NK-92 (cell line): ENCODE results near the gene AIFM2.

ENCODE experiments used
- DNase-seq: peaks from one replicate; lab custom pipeline; 2025; ENCODE audit not compliant: unreplicated experiment; lab: John Stamatoyannopoulos, UW

Gene AIFM2

DNA sequence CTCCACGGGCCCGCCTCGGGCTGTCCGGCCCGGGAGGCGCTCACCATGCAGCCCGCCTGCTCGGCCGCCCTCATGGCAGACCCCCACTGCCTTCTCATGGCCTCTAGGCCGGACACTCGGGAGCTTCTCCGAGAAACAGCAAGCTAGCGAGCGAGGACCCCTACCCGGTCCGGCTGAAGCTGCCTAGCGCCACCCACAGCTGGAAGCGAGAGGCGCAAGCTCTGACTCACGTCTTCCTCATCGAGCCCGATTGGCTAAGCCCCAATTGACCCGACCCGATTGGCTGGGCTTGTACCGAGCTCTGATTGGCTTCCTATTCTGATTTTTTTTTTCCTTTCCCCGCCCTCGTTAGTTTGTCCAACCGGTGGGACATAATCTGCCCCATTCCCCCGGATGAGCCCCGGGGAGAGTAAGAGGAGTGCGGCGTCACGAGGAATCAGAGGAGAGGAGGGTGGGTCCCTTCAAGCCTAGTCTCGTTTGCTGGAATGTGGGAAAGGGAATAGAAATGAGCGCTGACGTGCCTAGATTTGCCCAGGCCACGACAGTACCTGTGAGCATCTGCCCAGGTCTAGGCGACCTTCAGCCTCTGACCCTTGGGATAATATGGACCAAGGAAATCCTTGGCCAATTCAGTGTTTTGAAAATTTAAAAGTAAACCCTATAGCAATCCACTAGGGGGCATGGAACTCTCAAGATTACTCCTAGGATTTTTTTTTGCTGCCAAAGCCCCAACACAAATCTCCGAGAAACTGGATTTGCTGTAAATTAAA lies 14.0 kb upstream of the AIFM2 start, which contains the start of gene TYSND1:
TYSND1 (minus strand) TSS at position 212 of the 770 bp plus-strand sequence; CDS start at position 98, 114 bp downstream.
- DNase-seq = peak; percentile 56

DNA sequence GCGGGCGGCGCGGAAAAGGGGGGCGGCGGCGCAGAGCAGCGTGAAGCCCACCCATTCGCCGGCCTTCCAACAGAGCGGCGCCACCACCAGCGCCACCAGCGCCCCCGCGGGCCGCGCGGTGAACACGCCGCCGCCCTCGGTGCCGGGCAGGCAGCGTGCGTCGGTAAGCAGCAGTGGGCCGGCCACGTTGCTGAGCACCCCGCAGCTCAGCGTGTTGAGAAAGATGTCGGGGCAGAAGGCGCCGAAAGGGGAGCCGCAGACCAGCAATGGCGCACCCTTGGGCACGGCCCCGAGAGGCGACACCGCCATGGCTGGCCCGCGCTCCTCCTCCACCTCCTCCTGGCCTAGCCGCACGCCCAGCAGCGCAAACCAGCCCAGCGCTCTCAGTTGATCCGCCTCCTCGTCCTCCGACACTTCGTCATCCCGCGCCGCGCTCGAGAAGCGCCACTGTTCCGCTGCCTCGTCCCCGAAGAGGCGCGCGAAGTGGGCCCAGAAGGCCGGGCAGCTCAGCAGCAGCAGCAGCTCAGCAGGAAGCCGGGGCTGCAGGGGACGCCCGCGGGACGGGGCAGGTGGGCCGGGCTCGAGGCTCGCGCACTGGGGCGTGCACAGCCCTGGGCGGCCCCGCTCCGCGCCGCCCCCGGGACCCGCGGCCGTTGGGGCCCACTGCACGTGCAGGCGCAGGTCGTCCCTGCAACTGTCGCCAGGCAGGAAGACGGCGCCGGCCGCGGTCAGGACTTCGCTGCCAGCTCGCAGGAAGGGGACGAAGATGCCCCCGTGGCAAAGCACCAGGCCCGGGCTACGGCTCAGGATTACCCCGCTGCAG lies 13.3 kb upstream of the AIFM2 start:
- DNase-seq = no peak

DNA sequence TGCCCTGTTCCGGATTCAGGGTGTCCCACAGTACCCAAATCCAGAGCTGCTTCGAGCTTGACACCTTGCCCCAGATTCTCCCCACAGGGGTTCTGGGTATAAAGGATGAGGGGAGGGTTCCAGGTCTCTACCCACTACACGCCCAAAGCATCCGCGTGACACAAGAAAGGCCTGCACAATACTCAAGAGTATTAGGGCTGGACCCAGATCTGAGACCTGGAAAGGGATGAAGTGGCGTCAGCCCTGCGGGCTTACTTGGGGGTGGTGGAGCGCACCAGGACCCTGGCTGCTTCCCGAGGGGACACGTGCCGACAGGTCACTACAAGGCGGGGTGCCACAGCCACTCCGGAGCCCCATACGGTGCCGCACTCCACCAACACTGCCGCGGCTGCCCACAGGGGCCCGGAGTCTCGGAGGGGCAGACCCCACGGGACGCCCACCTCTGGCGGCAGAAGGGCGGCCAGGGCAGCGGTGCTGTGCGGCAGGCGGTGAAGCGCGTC lies 12.6 kb upstream of the AIFM2 start:
- DNase-seq = no peak

DNA sequence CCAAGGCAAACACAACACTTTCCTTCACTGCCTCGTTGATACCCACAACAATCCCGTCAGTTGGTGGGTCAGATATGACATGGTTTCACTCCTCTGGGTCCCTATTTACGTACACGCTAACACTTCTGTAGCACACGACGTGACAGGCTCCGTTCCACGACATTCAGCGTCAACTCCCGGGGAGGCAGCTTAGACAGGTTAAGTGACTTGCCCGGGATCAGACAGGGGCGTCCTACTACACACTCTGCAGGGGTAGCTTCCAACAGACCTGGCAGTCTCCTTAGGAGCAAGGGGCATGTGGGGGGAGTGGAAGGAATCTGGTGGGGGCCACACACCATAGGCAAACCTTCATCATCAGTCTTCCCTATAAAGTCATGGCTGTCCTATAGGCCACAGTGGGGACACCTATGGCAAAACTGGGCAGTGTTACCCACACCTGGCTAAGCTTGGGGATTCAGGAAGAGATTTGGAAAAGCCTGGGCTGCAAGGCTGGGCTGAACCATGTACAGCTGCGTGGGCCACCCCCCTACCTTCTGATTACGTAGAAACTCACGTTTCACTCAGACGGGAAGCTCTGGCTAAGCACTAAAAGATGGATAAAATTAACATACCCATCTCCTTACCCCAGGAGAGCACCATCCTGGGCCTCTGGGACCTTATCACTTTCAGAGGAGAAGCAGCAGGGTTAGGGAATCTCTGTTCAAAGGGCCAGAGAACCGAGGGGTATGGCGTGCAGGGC lies 11.9 kb upstream of the AIFM2 start:
- DNase-seq = no peak

DNA sequence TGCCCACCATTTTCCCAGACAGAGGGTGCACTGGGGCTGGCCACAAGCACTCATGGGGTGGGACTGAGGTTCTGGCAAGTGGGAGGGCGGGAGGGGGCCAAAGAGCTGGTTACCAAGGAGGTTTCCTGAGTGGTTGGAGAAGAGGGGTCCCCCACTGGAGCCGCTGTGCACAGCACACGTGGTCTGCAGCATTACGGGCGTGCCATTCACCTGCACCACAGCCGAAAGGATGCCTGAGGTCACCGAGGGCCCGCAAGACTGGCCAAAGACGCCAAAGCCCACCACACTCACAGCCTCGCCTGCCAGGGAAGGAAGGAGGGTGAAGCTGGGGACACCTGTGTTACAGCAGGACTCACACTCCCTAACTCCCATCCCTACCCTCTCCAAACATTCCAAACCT lies 9.9 kb upstream of the AIFM2 start:
- no peak for DNase-seq

DNA sequence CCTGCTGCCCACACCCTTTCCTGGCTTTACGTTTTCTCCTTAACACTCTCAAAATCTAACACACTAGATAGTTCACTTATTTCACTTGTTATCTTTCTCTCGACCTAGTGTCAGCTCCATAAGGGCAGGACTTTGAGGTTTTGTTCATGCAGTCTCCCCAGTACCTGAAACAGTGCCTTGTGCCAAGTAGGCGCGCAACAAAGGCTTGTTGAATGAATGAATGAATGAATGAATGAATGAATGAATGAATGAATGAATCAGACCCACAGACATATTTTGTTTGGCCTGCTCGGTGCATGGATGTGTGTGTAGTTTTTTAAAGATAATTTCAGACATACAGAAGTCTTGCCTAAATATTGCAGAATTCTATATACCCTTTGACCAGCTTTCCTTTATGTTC lies 7.7 kb upstream of the AIFM2 start:
- no peak for DNase-seq

DNA sequence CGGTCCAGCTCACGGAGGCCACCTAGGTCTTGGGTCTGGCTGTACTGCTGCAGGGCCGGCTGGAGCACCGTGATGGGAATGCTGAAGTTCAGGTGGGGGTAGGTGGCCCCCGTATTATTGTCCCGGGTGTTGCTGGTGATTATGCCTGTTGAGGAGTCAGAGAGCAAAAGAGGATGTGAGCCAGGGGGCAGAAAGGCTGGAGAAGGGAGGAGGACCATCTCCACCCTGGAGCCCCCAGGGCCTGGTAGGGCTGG lies 7.3 kb upstream of the AIFM2 start:
- no peak for DNase-seq

DNA sequence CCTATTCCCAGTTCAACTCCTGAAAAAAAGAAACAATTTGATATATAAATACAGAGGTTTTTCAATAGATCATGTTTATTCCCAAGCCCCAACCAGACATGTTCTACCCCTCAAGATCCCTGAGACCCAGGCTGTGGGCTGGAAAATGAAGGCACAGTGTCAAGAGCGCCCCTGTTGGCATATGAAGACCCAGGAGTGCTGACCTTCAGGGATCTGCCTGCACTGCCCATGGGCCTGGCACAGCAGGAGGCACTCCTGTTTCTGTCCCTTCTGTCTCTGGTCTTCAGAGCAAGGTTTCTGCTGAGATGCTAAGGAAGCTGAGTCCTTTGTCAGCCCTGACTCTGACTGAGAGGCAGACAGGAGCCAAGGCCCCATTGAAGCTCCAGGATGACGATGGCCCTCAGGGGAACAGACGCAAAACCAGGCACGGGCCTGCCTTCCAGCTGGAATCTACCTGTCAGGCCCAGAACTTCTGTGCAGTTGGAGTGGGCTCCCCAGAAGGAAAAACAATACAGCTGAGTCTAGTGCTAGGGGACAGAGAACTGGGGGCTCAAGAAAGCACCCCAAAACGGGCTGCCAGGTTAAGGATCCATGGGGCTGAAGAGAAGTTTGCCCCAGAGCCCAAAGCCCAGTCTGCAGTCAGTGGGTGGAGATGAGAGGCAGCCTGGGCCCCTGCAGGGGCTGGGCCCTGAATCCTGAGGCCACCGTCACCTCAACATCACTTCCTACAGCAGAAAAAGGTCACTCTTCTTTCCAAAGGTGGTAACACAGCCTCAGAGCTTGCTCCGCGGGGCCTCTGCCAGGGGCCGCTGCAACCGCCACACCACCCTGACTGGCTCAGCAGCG lies 6.7 kb upstream of the AIFM2 start:
- no peak for DNase-seq

DNA sequence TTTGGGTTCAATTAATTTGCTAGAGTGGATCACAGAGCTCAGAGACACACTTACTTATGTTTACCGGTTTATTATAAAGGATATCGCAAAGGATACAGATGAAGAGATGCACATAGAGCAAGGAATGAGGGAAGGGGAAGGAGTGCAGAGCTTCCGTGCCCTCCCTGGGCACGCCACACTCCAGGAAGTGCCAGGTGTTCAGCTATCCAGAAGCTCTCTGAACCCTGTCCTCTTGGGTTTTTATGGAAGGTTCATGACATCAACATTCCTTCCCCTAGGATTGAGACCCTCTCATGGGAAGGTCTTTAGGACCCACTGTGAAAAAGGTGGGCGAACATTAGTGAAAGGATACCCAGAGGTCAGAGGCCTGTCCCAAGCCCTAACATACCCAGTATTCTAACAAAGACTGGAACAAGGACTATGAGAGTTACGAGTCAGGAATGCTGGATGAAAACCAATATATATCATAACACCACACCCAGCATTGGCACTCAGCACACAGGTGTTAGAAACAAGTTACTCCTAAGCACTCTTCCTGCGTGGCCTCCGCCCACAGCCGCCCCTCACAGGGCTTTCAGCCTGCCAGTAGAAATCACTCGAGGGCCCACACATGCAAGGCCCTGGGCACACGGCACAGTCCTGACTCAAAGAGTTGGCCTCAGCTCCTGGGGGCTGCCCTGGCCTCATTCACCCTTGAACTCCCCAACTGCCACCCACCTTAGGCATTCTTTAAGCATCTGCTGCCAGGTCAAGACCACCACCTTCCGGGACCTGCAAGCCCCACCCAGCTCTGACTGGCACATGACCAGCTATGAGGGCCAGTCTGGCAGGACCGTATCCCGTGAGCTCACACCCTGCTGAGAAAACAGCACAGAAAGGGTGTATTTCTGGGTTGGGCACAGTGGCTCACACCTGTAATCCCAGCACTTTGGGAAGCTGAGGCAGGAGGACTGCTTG lies 5.6 kb upstream of the AIFM2 start:
- DNase-seq = no peak

DNA sequence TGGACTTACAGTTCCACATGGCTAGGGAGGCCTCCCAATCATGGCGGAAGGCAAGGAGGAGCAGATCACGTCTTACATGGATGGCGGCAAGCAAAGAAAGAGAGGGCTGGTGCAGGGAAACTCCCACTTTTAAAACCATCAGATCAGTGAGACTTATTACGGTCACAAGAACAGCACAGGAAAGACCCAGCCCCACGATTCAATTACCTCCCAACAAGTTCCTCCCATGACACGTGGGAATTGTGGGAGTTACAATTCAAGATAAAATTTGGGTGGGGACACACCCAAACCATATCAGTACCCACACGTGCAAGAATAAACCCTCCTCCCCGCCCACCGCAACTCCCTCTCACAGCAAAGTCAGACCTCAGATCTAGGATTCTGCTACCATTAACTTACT lies 4.5 kb upstream of the AIFM2 start:
- DNase-seq = no peak

DNA sequence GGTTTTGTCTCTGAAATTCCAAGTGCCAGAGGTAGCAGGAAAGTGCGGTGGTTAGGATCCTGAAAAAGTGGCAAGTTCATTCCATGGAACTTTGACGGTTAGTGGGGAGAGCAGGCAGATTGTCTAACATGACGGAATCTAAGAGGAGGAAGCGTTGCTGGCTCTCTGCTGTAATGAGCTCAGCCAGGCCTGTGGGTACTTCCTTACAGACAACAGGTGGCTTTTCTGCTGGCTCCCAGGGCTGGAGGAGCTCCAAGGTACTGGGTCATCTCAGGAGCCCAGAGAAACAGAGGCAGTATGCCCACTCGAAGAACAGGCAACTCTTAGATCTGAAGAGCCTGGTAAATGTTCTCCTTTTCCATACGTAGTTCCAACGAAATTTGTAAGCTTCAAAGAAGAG lies 3.1 kb upstream of the AIFM2 start:
- DNase-seq = no peak

DNA sequence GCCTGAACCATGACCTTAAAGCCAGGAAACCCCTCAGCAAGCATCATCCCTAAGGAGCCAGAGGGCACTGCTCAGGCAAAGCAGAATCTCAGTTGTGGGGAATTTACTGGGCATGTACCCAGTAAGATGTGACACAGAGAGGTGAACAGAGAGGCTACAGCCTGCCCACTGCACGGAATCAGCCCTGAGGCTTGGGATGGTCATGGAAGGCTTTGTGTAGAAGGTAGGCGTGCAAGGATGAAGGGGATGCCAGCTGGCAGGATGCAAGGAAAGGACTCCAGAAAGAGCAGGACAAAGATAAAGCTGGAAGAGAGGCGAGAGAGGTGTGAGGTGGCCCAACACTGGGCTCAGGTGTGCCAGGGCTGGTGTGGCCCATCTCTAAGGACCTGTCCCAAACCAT lies 2.4 kb upstream of the AIFM2 start:
- no peak for DNase-seq

DNA sequence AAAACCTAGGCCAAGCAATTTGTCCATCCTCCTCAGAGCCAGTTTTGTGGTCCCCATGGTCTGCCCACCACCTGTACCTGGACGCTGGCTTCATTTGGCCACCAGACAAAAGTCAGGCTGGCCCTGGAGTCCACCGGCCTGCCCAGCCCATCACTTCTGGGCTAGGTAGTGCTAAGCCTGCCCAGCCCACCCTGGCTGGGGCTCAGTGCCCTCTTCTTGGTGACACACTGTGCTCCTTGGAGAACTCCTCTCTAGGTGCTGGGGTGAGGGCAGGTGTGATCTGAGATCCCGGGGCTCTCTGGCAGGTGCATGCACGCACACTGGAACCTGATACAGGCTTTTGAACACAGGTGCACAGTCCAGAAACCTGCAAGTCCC lies 1.1 kb downstream of the AIFM2 start:
- DNase-seq = no peak

DNA sequence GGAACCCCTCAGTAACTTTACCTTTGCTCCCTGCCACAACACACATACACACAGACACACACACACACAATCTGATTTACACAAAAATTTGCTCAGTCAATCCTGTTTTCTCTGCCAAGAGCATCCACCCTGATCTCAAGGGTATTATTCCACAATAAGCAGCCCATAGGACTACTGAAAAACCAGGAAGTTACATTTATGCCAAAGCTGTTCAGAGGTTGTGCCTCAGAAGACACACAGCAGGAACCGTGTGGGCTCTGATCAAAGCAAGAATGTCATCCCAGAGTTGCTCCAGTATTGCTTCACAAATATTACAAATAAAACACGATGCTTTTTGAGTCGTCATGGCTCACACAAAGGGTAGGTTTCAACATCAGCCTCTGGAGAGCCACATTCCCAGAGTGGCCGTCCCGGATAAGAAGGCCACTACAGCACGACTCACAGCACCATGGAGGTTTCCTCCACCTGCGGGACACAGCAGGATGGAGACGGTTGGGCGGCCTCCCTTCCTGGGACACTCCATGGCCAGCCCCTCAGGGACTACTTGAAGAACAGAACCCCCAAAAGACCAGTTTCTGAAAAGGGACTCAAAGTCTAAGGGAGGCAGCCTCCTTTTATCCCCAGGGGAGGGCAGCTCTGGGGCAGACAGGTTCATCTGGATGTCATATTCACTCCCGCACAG lies 1.6 kb downstream of the AIFM2 start:
- DNase-seq = no peak

DNA sequence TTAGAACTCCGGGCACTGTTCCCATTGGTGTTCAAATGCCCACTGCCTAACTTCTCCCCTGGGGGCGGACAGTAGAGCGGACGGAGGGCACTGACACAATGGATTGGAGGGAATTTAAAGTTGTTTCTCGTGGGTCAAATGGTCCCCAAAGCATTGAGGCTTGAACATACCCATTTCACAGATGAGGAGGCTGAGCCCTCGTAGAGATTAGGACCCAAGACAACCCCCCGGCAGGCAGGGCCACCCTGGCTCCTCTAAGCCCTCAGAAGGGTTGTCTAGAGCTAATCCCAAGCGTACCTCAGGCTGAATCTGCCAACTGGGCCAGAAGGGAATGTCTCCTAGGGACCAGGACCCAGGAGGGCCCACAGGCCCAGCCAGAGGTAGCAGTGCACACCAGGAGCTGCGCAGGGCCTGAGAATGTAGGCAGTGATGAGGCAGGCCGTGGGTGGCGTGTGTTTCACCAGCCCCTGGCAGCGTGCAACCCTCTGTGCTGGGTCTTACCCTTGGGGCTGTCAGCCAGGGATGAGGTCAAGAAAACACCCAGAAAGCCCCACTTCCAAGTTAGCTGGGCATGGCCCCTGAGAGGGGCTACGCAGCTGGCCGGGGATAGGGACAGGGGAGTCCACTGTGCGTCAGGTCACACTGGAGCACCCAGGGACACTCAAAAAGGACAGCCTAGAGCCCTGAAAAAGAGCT lies 5.8 kb downstream of the AIFM2 start:
- DNase-seq = no peak

DNA sequence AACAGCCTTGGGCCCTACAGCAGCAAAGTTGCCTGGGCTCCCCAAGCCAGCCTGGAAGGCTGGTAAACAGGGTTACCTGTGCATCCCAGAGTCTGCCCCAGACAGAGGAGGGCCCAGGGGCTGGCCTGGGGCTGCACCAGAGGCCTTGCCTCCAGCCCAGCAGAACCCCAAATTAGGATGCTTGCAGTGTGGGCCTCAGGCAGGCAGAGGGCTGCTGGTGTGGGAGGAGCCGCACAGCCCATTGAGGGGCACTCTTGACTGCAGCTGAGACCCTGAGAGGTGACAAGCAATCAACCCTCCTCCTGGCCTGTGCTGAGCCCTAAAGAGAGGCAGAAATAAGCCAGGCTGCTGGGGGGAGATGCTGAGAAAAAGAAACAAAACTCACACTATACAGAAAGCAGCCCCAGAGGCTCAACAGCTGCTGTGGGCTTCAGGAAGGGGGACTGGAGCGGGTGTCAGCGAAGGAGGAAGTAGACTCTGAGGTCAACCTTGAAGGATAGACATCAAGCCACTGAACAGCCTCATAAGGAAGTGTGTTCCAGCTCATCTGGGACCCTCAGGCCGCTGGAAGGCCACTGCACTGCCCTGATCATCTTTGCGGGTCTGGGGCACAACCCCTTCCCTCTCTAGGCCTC lies 6.6 kb downstream of the AIFM2 start:
- DNase-seq = no peak

DNA sequence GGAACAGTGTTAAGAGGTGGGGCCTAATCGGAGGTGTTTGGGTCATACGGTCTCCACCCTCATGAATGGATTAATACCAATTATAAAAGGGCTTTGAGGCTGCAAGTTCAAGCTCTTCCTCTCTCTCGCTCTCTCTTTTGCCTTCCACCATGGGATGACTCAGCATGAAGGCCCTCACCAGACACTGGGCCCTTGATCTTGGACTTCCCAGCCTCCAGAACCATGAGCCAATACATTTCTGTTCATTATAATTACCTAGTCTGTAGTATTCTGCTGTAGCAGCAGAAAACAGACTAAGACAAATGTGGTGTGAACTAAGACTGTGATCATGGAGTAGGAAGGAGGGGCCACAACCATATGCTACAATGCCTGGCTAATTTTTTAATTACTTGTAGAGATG lies 7.7 kb downstream of the AIFM2 start:
- DNase-seq = no peak

DNA sequence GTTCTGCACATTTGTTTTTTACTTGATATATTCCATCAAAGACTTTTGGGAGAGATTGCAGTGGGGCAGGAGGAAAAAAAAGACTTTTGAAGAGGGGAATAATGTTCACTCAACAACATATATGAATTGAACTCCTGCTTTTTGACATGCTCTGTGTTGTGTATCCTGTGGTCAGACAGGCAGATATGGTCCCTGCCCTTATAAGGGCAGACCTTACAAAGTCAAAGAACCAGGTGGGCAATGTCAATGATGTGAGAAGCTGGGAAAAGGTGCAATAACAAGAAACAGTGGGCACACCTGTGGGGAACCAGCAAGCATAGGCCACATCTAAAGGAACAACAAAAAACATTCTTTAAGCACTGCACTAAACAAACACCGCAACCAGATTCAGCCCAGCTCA lies 8.2 kb downstream of the AIFM2 start:
- no peak for DNase-seq
